Thyroid gland (tissue), 4 donors: ENCODE results near the gene PDAP1. TPM values are rescaled to one million over a fixed set of nuclear protein-coding genes. Genes with fewer than 3 reads are reported as not detected.
"Not testable (repeated sequence)": the region's sequence is repeated elsewhere in the genome, so short reads cannot be mapped to it uniquely, and the experiment has no call there.

Experiments used
- DNase-seq, 2 donors: peaks; one replicate each; pipeline ENCODE4 v3.0.0-alpha.2; 2019
- H3K27ac ChIP-seq, 3 donors: fragments of 200-600 bp; sonication (generic); 1 replicate in 2 of 3; 2 replicates in 1 of 3; pipeline ENCODE4 v1.5.1; 2016 to 2019; ENCODE audit warnings: mild to moderate bottlenecking in 1 of 3, moderate library complexity in 1 of 3
- H3K27me3 ChIP-seq: fragments of 200-600 bp; sonication (generic); one replicate; pipeline ENCODE4 v1.5.1; 2019
- H3K36me3 ChIP-seq, 2 donors: fragments of 200-600 bp; sonication (generic); one replicate each; pipeline ENCODE4 v1.5.1; 2016 to 2019
- H3K4me1 ChIP-seq, 2 donors: fragments of 200-600 bp; sonication (generic); one replicate each; pipeline ENCODE4 v1.5.1; 2017 to 2019
- H3K4me3 ChIP-seq, 3 donors: fragments of 200-600 bp; sonication (generic); replicated peaks in 1 of 3; 1 replicate in 2 of 3; 2 replicates in 1 of 3; pipeline ENCODE4 v1.5.1; 2016; ENCODE audit warnings: mild to moderate bottlenecking in 1 of 3
- H3K9me3 ChIP-seq: fragments of 200-600 bp; sonication (generic); one replicate; pipeline ENCODE4 v1.5.1; 2017
- POLR2A ChIP-seq, 2 donors: fragments of 450-650 bp; IDR thresholded peaks; one replicate each; pipeline ENCODE4 v1.6.1; 2017; ENCODE audit warnings: antibody characterized with exemption in 2 of 2, mild to moderate bottlenecking in 2 of 2, moderate library complexity in 1 of 2
- WGBS, 2 donors: methylation state at CpG; one replicate each; pipeline ENCODE4 v1.1.5; 2017; 5-methylcytosine and 5-hydroxymethylcytosine counted together
- intact Hi-C: fragments of 100-400 bp; cut with DNase I; formaldehyde crosslinking; loops from one replicate; pipeline ENCODE4 v1.15.1; 2023
- total RNA-seq, 4 donors: library from RNA; depleted of rRNA; stranded (reverse); fragments of >200 nt; gene quantifications; one replicate each; pipeline ENCODE4 v1.2.3, GENCODE V29; 2016
- TF ChIP-seq, protein P1 (sequence below), 6 experiments: fragments of 200-600 bp in 3 of 6; fragments of 450-650 bp in 3 of 6; sonication (generic) in 3 of 6; IDR thresholded peaks; one replicate each; pipeline ENCODE4 v1.5.1; 2016 to 2019; ENCODE audit warnings: antibody characterized with exemption in 6 of 6, mild to moderate bottlenecking in 2 of 6, inconsistent platforms in 1 of 6, moderate library complexity in 1 of 6

The PDAP1 gene
- total RNA-seq, 4 donors from 2014 or later = 73.9 to 112 (median 93.2) TPM

DNA sequence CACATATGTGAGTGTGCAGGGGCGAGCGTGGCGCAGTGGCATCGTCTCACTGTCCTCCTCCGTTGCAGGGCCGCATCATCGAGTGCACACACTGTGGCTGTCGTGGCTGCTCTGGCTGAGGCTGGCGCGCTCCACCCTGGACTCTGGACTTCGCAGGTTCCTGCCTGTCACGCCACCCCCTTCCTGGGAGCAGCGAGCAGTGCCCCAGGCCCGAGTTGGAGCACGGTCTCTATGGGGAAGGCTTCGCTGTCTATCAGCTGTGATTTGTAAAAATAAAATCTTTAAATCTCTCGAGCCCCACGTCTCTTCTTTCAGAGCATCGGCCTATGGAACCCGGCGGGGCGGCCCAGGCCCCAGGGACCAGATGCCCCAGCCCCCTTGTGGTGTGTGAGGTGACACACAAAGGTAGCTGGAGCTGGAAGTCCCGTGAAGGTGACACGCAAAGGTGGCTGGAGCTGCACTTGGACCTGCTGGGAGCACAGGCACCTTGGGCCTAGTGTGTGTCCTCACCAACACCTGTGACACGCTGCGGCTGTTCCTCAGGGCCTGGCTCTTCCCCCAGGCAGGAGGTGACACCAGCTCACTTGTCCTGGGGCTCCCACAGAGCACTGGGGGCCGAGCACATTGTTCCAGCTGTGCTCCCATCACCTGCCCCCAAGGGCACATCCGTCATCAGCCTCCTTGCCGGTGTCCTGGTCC lies 11.1 kb upstream of the PDAP1 start:
- Histone ChIP-seq H3K36me3 (peaks cover 70 to 71% of the 10 kb centered on the region in 2 donors), H3K27me3 (no peaks in the 10 kb centered on the region), H3K9me3 (no peaks in the 10 kb centered on the region), H3K4me1 (peaks cover 0 to 11% of the 10 kb centered on the region in 2 donors), H3K4me3 (no peak overlapping the region), H3K27ac (no peak overlapping the region)
- WGBS, 2 donors = 85 to 95% methylated on average over 24 to 25 of the region's 29 CpGs
- no peak for DNase-seq
- TF ChIP-seq, protein P1, sequence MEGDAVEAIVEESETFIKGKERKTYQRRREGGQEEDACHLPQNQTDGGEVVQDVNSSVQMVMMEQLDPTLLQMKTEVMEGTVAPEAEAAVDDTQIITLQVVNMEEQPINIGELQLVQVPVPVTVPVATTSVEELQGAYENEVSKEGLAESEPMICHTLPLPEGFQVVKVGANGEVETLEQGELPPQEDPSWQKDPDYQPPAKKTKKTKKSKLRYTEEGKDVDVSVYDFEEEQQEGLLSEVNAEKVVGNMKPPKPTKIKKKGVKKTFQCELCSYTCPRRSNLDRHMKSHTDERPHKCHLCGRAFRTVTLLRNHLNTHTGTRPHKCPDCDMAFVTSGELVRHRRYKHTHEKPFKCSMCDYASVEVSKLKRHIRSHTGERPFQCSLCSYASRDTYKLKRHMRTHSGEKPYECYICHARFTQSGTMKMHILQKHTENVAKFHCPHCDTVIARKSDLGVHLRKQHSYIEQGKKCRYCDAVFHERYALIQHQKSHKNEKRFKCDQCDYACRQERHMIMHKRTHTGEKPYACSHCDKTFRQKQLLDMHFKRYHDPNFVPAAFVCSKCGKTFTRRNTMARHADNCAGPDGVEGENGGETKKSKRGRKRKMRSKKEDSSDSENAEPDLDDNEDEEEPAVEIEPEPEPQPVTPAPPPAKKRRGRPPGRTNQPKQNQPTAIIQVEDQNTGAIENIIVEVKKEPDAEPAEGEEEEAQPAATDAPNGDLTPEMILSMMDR (IDR thresholded peaks at IDR 0.05) = no peak
- TF ChIP-seq POLR2A (IDR thresholded peaks at IDR 0.05) = no peak
- intact Hi-C loops = no loop called here

GRCh38 chr7:99418260-99418659 lies 9.9 kb upstream of the PDAP1 start:
- no peaks in the 10 kb centered on the region for H3K27me3 ChIP-seq
- H3K4me1 ChIP-seq = peaks cover 0 to 11% of the 10 kb centered on the region in 2 donors
- no peak for DNase-seq
- intact Hi-C loops = no loop called here
- H3K4me3 ChIP-seq = no peak overlapping the region
- H3K36me3 ChIP-seq = peaks cover 61 to 64% of the 10 kb centered on the region in 2 donors
- no peak overlapping the region for H3K27ac ChIP-seq
- WGBS, 2 donors = 90 to 91% methylated on average over 9 of the region's 9 CpGs
- TF ChIP-seq, protein P1 (IDR thresholded peaks at IDR 0.05) = no peak
- no peak for TF ChIP-seq POLR2A (IDR thresholded peaks at IDR 0.05)
- no peaks in the 10 kb centered on the region for H3K9me3 ChIP-seq

GRCh38 chr7:99415513-99416127 lies 7.2 kb upstream of the PDAP1 start:
- H3K27me3 ChIP-seq, H3K4me1 ChIP-seq, H3K27ac ChIP-seq, intact Hi-C loops, H3K9me3 ChIP-seq, H3K4me3 ChIP-seq: not testable (repeated sequence)
- peaks cover 79 to 85% of the 10 kb centered on the region in 2 donors for H3K36me3 ChIP-seq
- TF ChIP-seq, protein P1 (IDR thresholded peaks at IDR 0.05) = peak in 5 of 6 experiments; percentile 44 to 63 (median 55)
- peak; percentile 71 to 78 for DNase-seq
- 57 to 65% methylated on average over 17 of the region's 17 CpGs for WGBS, 2 donors

DNA sequence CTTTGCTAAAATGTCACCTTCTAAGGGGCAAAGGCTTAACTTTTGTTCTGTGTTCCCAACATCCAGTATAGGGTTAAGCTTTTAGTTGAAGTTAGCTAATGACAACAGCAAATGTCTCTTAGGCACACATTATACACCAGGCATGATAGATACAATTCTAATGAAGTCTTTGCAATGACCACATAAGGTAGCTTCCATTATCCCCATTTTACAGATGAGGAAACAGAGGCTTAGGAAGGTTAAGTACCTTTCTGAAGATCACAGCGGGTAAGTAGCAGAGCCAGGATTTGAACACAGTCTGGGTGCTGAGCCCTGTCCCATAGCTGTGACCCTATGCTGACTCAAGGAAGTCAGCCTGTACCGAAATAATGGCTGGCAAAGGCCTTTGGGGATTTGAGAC lies 2.2 kb upstream of the PDAP1 start:
- H3K9me3 ChIP-seq = no peaks in the 10 kb centered on the region
- no peak overlapping the region for H3K27ac ChIP-seq
- TF ChIP-seq POLR2A (IDR thresholded peaks at IDR 0.05) = no peak
- TF ChIP-seq, protein P1 (IDR thresholded peaks at IDR 0.05) = no peak
- H3K4me3 ChIP-seq = no peak overlapping the region
- H3K27me3 ChIP-seq = no peaks in the 10 kb centered on the region
- intact Hi-C loops = loop anchor here (5.0 kb wide), 1 partner anchor 33 kb away; no protein-coding TSS in a partner anchor
- WGBS, 2 donors = 87 to 95% methylated on average over 2 of the region's 2 CpGs
- no peak for DNase-seq
- peaks cover 35 to 40% of the 10 kb centered on the region in 2 donors for H3K36me3 ChIP-seq
- H3K4me1 ChIP-seq = peaks cover 23 to 24% of the 10 kb centered on the region in 2 donors

GRCh38 chr7:99409806-99410205 lies 1.4 kb upstream of the PDAP1 start:
- H3K4me3 ChIP-seq = peak overlapping the region in 1 of 3 donors; percentile 100
- no peaks in the 10 kb centered on the region for H3K27me3 ChIP-seq
- peaks cover 23 to 24% of the 10 kb centered on the region in 2 donors for H3K4me1 ChIP-seq
- H3K9me3 ChIP-seq = no peaks in the 10 kb centered on the region
- intact Hi-C loops = loop anchor here (5.0 to 10.0 kb wide), 3 partner anchors 33 to 365 kb away; partner anchors contain the start of gene ARPC1A
- DNase-seq = no peak
- TF ChIP-seq, protein P1 (IDR thresholded peaks at IDR 0.05) = no peak
- no peak for TF ChIP-seq POLR2A (IDR thresholded peaks at IDR 0.05)
- no peak overlapping the region for H3K27ac ChIP-seq
- peaks cover 31 to 33% of the 10 kb centered on the region in 2 donors for H3K36me3 ChIP-seq
- WGBS, 2 donors = 38 to 51% methylated on average over 3 of the region's 3 CpGs
